H1 (cell line): ENCODE measurements around the gene MAP4K5. TPM values are rescaled to one million over a fixed set of nuclear protein-coding genes. Genes with fewer than 3 reads are reported as not detected.
A peak's percentile ranks its signal among the peaks of the same experiment; 100 is the strongest.

Experiments
- CTCF ChIA-PET: fragments of 300-600 bp; sonication (Branson Sonifier 250); formaldehyde crosslinking; loops from one replicate; lab custom pipeline; 2021; ENCODE audit not compliant: partially characterized antibody; lab: Charles Lee
- POLR2A ChIA-PET: fragments of 300-600 bp; sonication (Branson Sonifier 250); formaldehyde crosslinking; loops from one replicate; lab custom pipeline; 2021; ENCODE audit warnings: inconsistent platforms; ENCODE audit not compliant: partially characterized antibody; lab: Charles Lee
- DNase-seq, 2 experiments: peaks; one replicate each; pipeline versions ENCODE4 v3.0.0 to v3.0.0-alpha.2; 2010 to 2022; ENCODE audit warnings: low spot score in 2 of 2, low read depth in 1 of 2, mixed read lengths in 1 of 2
- FAIRE-seq: peaks from 2 replicates; lab custom pipeline; 2011; peaks lifted over from hg19 to GRCh38; lab: Jason Lieb, UNC
- H2AFZ ChIP-seq: 2 replicates; pipeline ENCODE4 v1.8.1; 2012; ENCODE audit warnings: low read length, inconsistent platforms
- H2AK5ac ChIP-seq: 2 replicates; pipeline ENCODE4 v1.6.1; 2013; ENCODE audit warnings: low read depth, low read length
- H2BK120ac ChIP-seq: replicated peaks from 2 replicates; pipeline ENCODE3; 2013; ENCODE audit warnings: low read depth, low read length, inconsistent platforms
- H2BK12ac ChIP-seq: 2 replicates; pipeline ENCODE4 v1.6.1; 2013; ENCODE audit warnings: low read depth, low read length
- H2BK15ac ChIP-seq: 2 replicates; pipeline ENCODE4 v1.6.1; 2013; ENCODE audit warnings: low read length
- H2BK20ac ChIP-seq: 2 replicates; pipeline ENCODE4 v1.6.1; 2013; ENCODE audit warnings: low read length
- H2BK5ac ChIP-seq: 2 replicates; pipeline ENCODE4 v1.6.1; 2013; ENCODE audit warnings: low read depth, low read length
- H3K14ac ChIP-seq: 2 replicates; pipeline ENCODE4 v1.6.1; 2013; ENCODE audit warnings: inconsistent platforms; ENCODE audit not compliant: insufficient read length
- H3K18ac ChIP-seq: 2 replicates; pipeline ENCODE4 v1.6.1; 2013; ENCODE audit warnings: low read length; ENCODE audit errors: extremely low read depth
- H3K23ac ChIP-seq: 2 replicates; pipeline ENCODE4 v1.6.1; 2013; ENCODE audit warnings: inconsistent platforms; ENCODE audit not compliant: insufficient read length
- H3K23me2 ChIP-seq: 2 replicates; pipeline ENCODE4 v1.6.1; 2013; ENCODE audit warnings: low read depth, low read length
- H3K27ac ChIP-seq: 2 replicates; pipeline ENCODE4 v1.6.1; 2011; ENCODE audit warnings: low read depth, low read length, inconsistent platforms
- H3K27me3 ChIP-seq, 4 experiments: replicated peaks in 1 of 4; 1 replicate in 1 of 4; 2 replicates in 3 of 4; pipeline versions ENCODE4 v1.6.1 to v1.8.1; 2011 to 2013; ENCODE audit warnings: low read length in 3 of 4, mild to moderate bottlenecking in 3 of 4, inconsistent platforms in 2 of 4, mixed read lengths in 2 of 4, moderate library complexity in 1 of 4; ENCODE audit not compliant: control insufficient read depth in 3 of 4, insufficient read depth in 3 of 4; ENCODE audit errors: extremely low read depth in 1 of 4
- H3K36me3 ChIP-seq, 4 experiments: 2 replicates each; pipeline versions ENCODE4 v1.6.1 to v1.8.1; 2011 to 2013; ENCODE audit warnings: mild to moderate bottlenecking in 4 of 4, low read length in 3 of 4, moderate library complexity in 2 of 4, control low read depth in 1 of 4, inconsistent platforms in 1 of 4; ENCODE audit not compliant: insufficient read depth in 4 of 4, control insufficient read depth in 2 of 4
- H3K4ac ChIP-seq: replicated peaks from 2 replicates; pipeline ENCODE3; 2013; ENCODE audit warnings: low read length, low read depth, mixed read lengths, inconsistent platforms; ENCODE audit not compliant: insufficient read length
- H3K4me1 ChIP-seq, 4 experiments: replicated peaks in 1 of 4; 1 replicate in 1 of 4; 2 replicates in 3 of 4; pipeline versions ENCODE4 v1.6.1 to v1.8.1; 2011 to 2013; ENCODE audit warnings: low read length in 3 of 4, inconsistent platforms in 2 of 4, mixed read lengths in 1 of 4; ENCODE audit not compliant: insufficient read depth in 4 of 4, control insufficient read depth in 3 of 4
- H3K4me2 ChIP-seq, 2 experiments: 2 replicates each; pipeline versions ENCODE4 v1.6.1 to v1.8.1; 2011 to 2013; ENCODE audit warnings: low read depth in 2 of 2, low read length in 2 of 2, control low read depth in 1 of 2, inconsistent platforms in 1 of 2, mild to moderate bottlenecking in 1 of 2; ENCODE audit not compliant: insufficient read depth in 1 of 2
- H3K4me3 ChIP-seq, 4 experiments: fragments of 200-600, 300-600 bp in 1 of 4; sonication (generic), shearing (Covaris generic), sonication (Bioruptor Twin) in 1 of 4; 2 replicates each; pipeline versions ENCODE4 v1.5.1 to v1.8.1; 2011 to 2016; ENCODE audit warnings: low read length in 4 of 4, low read depth in 3 of 4, control low read depth in 2 of 4, inconsistent platforms in 2 of 4, mild to moderate bottlenecking in 2 of 4, mixed read lengths in 1 of 4, moderate library complexity in 1 of 4; ENCODE audit not compliant: insufficient read depth in 2 of 4; ENCODE audit errors: extremely low read depth in 1 of 4
- H3K56ac ChIP-seq: replicated peaks from 2 replicates; pipeline ENCODE3; 2013; ENCODE audit warnings: low read depth, mild to moderate bottlenecking, mixed read lengths, low read length, inconsistent platforms; ENCODE audit not compliant: insufficient read length
- H3K79me1 ChIP-seq: 2 replicates; pipeline ENCODE4 v1.6.1; 2013; ENCODE audit warnings: low read depth, low read length, control low read depth
- H3K79me2 ChIP-seq, 2 experiments: 2 replicates each; pipeline versions ENCODE4 v1.6.1 to v1.8.1; 2012 to 2013; ENCODE audit warnings: low read length in 2 of 2, mild to moderate bottlenecking in 2 of 2, inconsistent platforms in 1 of 2; ENCODE audit not compliant: insufficient read depth in 2 of 2, control insufficient read depth in 1 of 2
- H3K9ac ChIP-seq, 4 experiments: replicated peaks in 1 of 4; 1 replicate in 1 of 4; 2 replicates in 3 of 4; pipeline versions ENCODE4 v1.6.1 to v1.8.1; 2011 to 2013; ENCODE audit warnings: low read depth in 3 of 4, low read length in 3 of 4, control low read depth in 2 of 4, mild to moderate bottlenecking in 2 of 4, moderate library complexity in 2 of 4, inconsistent platforms in 1 of 4; ENCODE audit errors: extremely low read depth in 1 of 4
- H3K9me3 ChIP-seq, 2 experiments: 2 replicates each; pipeline versions ENCODE4 v1.6.1 to v1.8.1; 2012 to 2013; ENCODE audit warnings: mild to moderate bottlenecking in 2 of 2, moderate library complexity in 2 of 2, control low read depth in 1 of 2, inconsistent platforms in 1 of 2, low read depth in 1 of 2, low read length in 1 of 2, mixed read lengths in 1 of 2; ENCODE audit not compliant: insufficient read depth in 2 of 2
- H4K20me1 ChIP-seq, 2 experiments: replicated peaks in 1 of 2; 2 replicates each; pipeline versions ENCODE3 to v1.8.1; 2011 to 2013; ENCODE audit warnings: inconsistent platforms in 2 of 2, low read length in 2 of 2, mild to moderate bottlenecking in 1 of 2; ENCODE audit not compliant: insufficient read depth in 2 of 2, control insufficient read depth in 1 of 2
- H4K5ac ChIP-seq: 2 replicates; pipeline ENCODE4 v1.6.1; 2013; ENCODE audit warnings: low read length, low read depth, mixed read lengths, inconsistent platforms; ENCODE audit not compliant: insufficient read length
- H4K8ac ChIP-seq: 2 replicates; pipeline ENCODE4 v1.8.0; 2013; ENCODE audit warnings: mild to moderate bottlenecking, moderate library complexity, low read length, inconsistent platforms; ENCODE audit not compliant: insufficient read depth; ENCODE audit errors: extremely low read depth
- H4K91ac ChIP-seq: replicated peaks from 2 replicates; pipeline ENCODE3; 2013; ENCODE audit warnings: low read length, mixed read lengths, inconsistent platforms; ENCODE audit not compliant: insufficient read length
- CBX8 ChIP-seq: fragments of 300-800, 300-1000 bp; sonication (generic); IDR thresholded peaks from 2 replicates; pipeline ENCODE4 v1.7.1; 2016; ENCODE audit warnings: low read depth, low read length, borderline replicate concordance
- WGBS, 2 experiments: shearing (Covaris generic) in 1 of 2; methylation state at CpG; one replicate each; pipeline versions ENCODE4 v1.1.6 to v1.1.7; 2013 to 2015; ENCODE audit warnings: low lambda C conversion rate in 2 of 2, mixed read lengths in 2 of 2, inconsistent platforms in 1 of 2, low coverage in 1 of 2, missing lambda C conversion rate in 1 of 2; ENCODE audit not compliant: insufficient replicate concordance in 2 of 2, insufficient coverage in 1 of 2, insufficient read length in 1 of 2; ENCODE audit errors: extremely low coverage in 1 of 2, missing lambda C conversion rate in 1 of 2; 5-methylcytosine and 5-hydroxymethylcytosine counted together
- polyA plus RNA-seq, 7 experiments: library from polyadenylated mRNA; depleted of rRNA in 3 of 7; stranded (reverse) in 5 of 7; unstranded in 2 of 7; fragments of >200 nt in 5 of 7; fragments of 200-250 nt in 2 of 7; gene quantifications; 1 replicate in 5 of 7; 2 replicates in 1 of 7; 4 replicates in 1 of 7; pipeline versions ENCODE4 v1.2.1 to v1.2.3, GENCODE V29; 2011 to 2013; ENCODE audit warnings: missing spikeins in 2 of 7, mixed read lengths in 2 of 7
- total RNA-seq: library from RNA; stranded (reverse); fragmentation: NEBNext Ultra II Directional; extraction: Animal tissue kit (Norgen Biotek cat#: 25700); gene quantifications from 2 replicates; pipeline ENCODE4 v1.2.1, GENCODE V29; 2021

The MAP4K5 gene
- total and polyA plus RNA-seq, 2 of the 8 experiments (the other 6 are each of a cell fraction or from before 2014, with no cell fraction given), result 7.6 to 34.5 TPM

DNA sequence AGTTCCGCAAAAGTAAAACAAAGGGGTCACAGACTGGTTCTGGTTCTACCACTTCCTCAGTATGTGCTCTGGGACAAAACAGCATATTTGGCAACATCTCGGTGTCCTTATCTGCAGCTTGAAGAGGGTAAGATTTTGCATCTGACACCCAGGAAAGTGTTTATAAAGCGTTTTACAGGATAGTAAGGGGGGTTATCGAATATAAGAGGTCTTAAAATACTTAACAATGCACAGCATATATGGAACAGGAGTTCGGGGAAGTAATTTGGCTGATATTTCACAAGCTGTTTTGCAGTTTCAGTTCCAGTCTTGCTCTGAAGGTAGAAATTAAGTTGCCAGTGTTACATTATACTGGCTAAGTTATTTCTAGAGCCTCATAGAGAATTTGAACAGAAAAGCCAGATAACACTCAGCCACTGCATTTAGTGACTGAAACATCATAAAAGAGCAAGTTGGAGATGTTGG lies 904 bp upstream of the MAP4K5 start:
- peaks cover 5 to 35% of the 10 kb centered on the region in 2 experiments for H3K79me2 ChIP-seq
- 56% methylated on average over 5 of the region's 5 CpGs; no CpG with 5 or more reads in 1 of the 2 experiments for WGBS, 2 experiments
- H3K4me1 ChIP-seq, result peaks cover 0 to 6% (median 5%) of the 10 kb centered on the region in 4 experiments; a peak in 3 of 7 replicates
- no peaks in the 10 kb centered on the region for H3K36me3 ChIP-seq
- H4K20me1 ChIP-seq, result peaks cover 0 to 5% of the 10 kb centered on the region in 2 experiments
- DNase-seq (no peak), FAIRE-seq (no peak)
- H4K5ac ChIP-seq, result no peak overlapping the region
- H3K9me3 ChIP-seq, result peaks cover 0 to 6% of the 10 kb centered on the region in 2 experiments; a peak in 1 of 4 replicates
- H2BK120ac ChIP-seq, result no peak overlapping the region
- H3K79me1 ChIP-seq, result no peaks in the 10 kb centered on the region
- H3K14ac ChIP-seq, result no peak overlapping the region
- H3K56ac ChIP-seq, result no peak overlapping the region
- H3K4me3 ChIP-seq, result peak overlapping the region; percentile 75 to 91 (median 86)
- peak overlapping the region; percentile 90 for H4K91ac ChIP-seq
- CTCF ChIA-PET, result interaction anchor here (1.0 kb wide), 1 partner anchor 183 kb away, joined by 3 read pairs; no protein-coding TSS in a partner anchor
- no peak overlapping the region for H3K23ac ChIP-seq
- H2AK5ac ChIP-seq, result no peak overlapping the region
- H2BK12ac ChIP-seq, result no peak overlapping the region
- no peak overlapping the region for H3K4ac ChIP-seq
- H3K23me2 ChIP-seq, result peaks cover 11% of the 10 kb centered on the region
- 0 out of 2 replicates have a peak overlapping the region, but pooled peaks have one; percentile 91 for H2BK5ac ChIP-seq
- no peaks in the 10 kb centered on the region for H3K27me3 ChIP-seq
- POLR2A ChIA-PET, result interaction anchor here (0.6 kb wide), 1 partner anchor 124 kb away, joined by 3 read pairs; no protein-coding TSS in a partner anchor
- H2BK15ac ChIP-seq, result no peak overlapping the region
- H3K18ac ChIP-seq, result no peak overlapping the region
- no peak overlapping the region; the same call in 1 of the 2 replicates for H2BK20ac ChIP-seq
- no peak overlapping the region for H3K9ac ChIP-seq
- H2AFZ ChIP-seq, result peak overlapping the region; percentile 99
- peak overlapping the region; percentile 77 to 88 for H3K4me2 ChIP-seq
- H3K27ac ChIP-seq, result no peak overlapping the region
- no peak overlapping the region for H4K8ac ChIP-seq
- TF ChIP-seq CBX8, result no peak
